GM23338 (cell line): ENCODE results near the gene OR56A1.

ENCODE experiments used
- EZH2 ChIP-seq: fragments of 200-600 bp; sonication (generic); IDR thresholded peaks from one replicate; pipeline ENCODE4 v1.8.0; 2017; ENCODE audit warnings: antibody characterized with exemption, mild to moderate bottlenecking, low read depth; ENCODE audit not compliant: unreplicated experiment
- JUNB ChIP-seq: IDR thresholded peaks from one replicate; pipeline ENCODE4 v1.6.1; 2016; ENCODE audit warnings: antibody characterized with exemption; ENCODE audit not compliant: unreplicated experiment
- POLR2AphosphoS5 ChIP-seq: IDR thresholded peaks from 2 replicates; pipeline ENCODE4 v1.6.1; 2016; ENCODE audit warnings: antibody characterized with exemption, low read depth
- ZNF114 ChIP-seq: fragments of 250-450 bp; sonication (Bioruptor Pico); IDR thresholded peaks from 2 replicates; pipeline ENCODE4 v1.5.0; 2020; ENCODE audit warnings: mild to moderate bottlenecking, moderate library complexity
- TF ChIP-seq, protein P1 (sequence below), 2 experiments: fragments of 200-600 bp in 1 of 2; sonication (generic) in 1 of 2; conservative IDR thresholded peaks; 2 replicates each; pipeline versions ENCODE4 v1.5.1 to v1.6.1; 2016 to 2017; ENCODE audit warnings: antibody characterized with exemption in 2 of 2, low read depth in 2 of 2, mild to moderate bottlenecking in 2 of 2, moderate library complexity in 1 of 2
- TF ChIP-seq, protein P2 (sequence below): IDR thresholded peaks from one replicate; pipeline ENCODE4 v1.6.1; 2018; ENCODE audit warnings: antibody characterized with exemption; ENCODE audit not compliant: unreplicated experiment

DNA sequence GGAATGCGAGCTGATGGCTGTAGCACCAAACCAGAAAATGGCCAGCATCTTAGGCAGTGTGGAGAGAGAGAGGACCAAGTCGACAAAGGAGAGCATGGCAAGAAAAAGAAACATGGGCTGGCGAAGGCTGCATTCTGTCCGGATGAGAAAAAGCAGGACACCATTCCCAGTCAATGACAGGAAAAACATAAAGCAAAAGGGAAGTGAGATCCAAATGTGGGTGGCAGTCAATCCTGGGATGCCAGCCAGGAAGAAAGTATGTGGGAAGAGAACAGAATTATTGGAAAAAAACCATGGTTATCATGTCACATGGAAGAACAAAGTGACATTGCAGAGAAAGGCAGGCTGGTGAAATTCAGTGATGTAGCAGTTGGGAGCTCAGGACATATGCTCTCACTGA lies 36.9 kb upstream of the OR56A1 start:
- TF ChIP-seq, protein P1, sequence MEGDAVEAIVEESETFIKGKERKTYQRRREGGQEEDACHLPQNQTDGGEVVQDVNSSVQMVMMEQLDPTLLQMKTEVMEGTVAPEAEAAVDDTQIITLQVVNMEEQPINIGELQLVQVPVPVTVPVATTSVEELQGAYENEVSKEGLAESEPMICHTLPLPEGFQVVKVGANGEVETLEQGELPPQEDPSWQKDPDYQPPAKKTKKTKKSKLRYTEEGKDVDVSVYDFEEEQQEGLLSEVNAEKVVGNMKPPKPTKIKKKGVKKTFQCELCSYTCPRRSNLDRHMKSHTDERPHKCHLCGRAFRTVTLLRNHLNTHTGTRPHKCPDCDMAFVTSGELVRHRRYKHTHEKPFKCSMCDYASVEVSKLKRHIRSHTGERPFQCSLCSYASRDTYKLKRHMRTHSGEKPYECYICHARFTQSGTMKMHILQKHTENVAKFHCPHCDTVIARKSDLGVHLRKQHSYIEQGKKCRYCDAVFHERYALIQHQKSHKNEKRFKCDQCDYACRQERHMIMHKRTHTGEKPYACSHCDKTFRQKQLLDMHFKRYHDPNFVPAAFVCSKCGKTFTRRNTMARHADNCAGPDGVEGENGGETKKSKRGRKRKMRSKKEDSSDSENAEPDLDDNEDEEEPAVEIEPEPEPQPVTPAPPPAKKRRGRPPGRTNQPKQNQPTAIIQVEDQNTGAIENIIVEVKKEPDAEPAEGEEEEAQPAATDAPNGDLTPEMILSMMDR (conservative IDR thresholded peaks at IDR 0.05; ENCODE audit: low read depth in 2 of 2) = no peak
- TF ChIP-seq, protein P2, sequence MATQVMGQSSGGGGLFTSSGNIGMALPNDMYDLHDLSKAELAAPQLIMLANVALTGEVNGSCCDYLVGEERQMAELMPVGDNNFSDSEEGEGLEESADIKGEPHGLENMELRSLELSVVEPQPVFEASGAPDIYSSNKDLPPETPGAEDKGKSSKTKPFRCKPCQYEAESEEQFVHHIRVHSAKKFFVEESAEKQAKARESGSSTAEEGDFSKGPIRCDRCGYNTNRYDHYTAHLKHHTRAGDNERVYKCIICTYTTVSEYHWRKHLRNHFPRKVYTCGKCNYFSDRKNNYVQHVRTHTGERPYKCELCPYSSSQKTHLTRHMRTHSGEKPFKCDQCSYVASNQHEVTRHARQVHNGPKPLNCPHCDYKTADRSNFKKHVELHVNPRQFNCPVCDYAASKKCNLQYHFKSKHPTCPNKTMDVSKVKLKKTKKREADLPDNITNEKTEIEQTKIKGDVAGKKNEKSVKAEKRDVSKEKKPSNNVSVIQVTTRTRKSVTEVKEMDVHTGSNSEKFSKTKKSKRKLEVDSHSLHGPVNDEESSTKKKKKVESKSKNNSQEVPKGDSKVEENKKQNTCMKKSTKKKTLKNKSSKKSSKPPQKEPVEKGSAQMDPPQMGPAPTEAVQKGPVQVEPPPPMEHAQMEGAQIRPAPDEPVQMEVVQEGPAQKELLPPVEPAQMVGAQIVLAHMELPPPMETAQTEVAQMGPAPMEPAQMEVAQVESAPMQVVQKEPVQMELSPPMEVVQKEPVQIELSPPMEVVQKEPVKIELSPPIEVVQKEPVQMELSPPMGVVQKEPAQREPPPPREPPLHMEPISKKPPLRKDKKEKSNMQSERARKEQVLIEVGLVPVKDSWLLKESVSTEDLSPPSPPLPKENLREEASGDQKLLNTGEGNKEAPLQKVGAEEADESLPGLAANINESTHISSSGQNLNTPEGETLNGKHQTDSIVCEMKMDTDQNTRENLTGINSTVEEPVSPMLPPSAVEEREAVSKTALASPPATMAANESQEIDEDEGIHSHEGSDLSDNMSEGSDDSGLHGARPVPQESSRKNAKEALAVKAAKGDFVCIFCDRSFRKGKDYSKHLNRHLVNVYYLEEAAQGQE = no peak
- TF ChIP-seq POLR2AphosphoS5 (no peak), EZH2 (no peak), ZNF114 (CRISPR knock-in tag) (no peak), JUNB (no peak)
